PC-9 (cell line): Measurements from ENCODE around the gene BCR. TPM values are rescaled to one million over a fixed set of nuclear protein-coding genes. Genes with fewer than 3 reads are reported as not detected.

Experiments used
- BruUV-seq: library from RNA; stranded (reverse); fragments of 400-500 nt; replicated peaks from 2 replicates; lab custom pipeline; 2021; lab: Mats Ljungman, UMichigan
- CTCF ChIA-PET: fragments of 300-600 bp; sonication (Branson Sonifier 250); formaldehyde crosslinking; loops from one replicate; lab custom pipeline; 2022; ENCODE audit warnings: antibody characterized with exemption; lab: Charles Lee
- POLR2A ChIA-PET: fragments of 300-600 bp; sonication (Branson Sonifier 250); formaldehyde crosslinking; loops from one replicate; lab custom pipeline; 2022; ENCODE audit warnings: antibody characterized with exemption; ENCODE audit not compliant: unreplicated experiment; lab: Charles Lee
- DNase-seq, 2 experiments: peaks; one replicate each; pipeline versions ENCODE4 v3.0.0 to v3.0.0-alpha.2; 2015 to 2022; ENCODE audit warnings: mixed read lengths in 1 of 2
- H2AFZ ChIP-seq: fragments of 200-600 bp; sonication (generic); 2 replicates; pipeline ENCODE4 v1.8.1; 2017; ENCODE audit warnings: antibody characterized with exemption
- H3F3A ChIP-seq: fragments of 200-600 bp; sonication (generic); 2 replicates; pipeline ENCODE4 v1.8.1; 2017; ENCODE audit warnings: antibody characterized with exemption, mild to moderate bottlenecking, low read depth; ENCODE audit not compliant: insufficient read depth
- H3K27ac ChIP-seq: fragments of 200-600 bp; sonication (generic); 2 replicates; pipeline ENCODE4 v1.6.1; 2016; ENCODE audit warnings: mixed run types
- H3K27me3 ChIP-seq: fragments of 200-600 bp; sonication (generic); 2 replicates; pipeline ENCODE4 v1.6.1; 2016; ENCODE audit warnings: low read depth, mixed run types; ENCODE audit not compliant: insufficient read depth
- H3K36me3 ChIP-seq: fragments of 200-600 bp; sonication (generic); 2 replicates; pipeline ENCODE4 v1.6.1; 2016; ENCODE audit warnings: low read depth, mixed run types
- H3K4me1 ChIP-seq: fragments of 200-600 bp; sonication (generic); replicated peaks from 2 replicates; pipeline ENCODE4 v1.6.1; 2016; ENCODE audit warnings: mixed run types; ENCODE audit not compliant: insufficient read depth
- H3K4me2 ChIP-seq: fragments of 200-600 bp; sonication (generic); 2 replicates; pipeline ENCODE4 v1.6.1; 2017; ENCODE audit warnings: mixed run types
- H3K4me3 ChIP-seq: fragments of 200-600 bp; sonication (generic); 2 replicates; pipeline ENCODE4 v1.6.1; 2016; ENCODE audit warnings: mixed run types
- H3K79me2 ChIP-seq: fragments of 200-600 bp; sonication (generic); 2 replicates; pipeline ENCODE4 v1.6.1; 2017; ENCODE audit warnings: low read depth, mixed run types
- H3K9me2 ChIP-seq: fragments of 200-600 bp; sonication (generic); 2 replicates; pipeline ENCODE4 v1.8.1; 2017; ENCODE audit warnings: mild to moderate bottlenecking; ENCODE audit not compliant: insufficient read depth
- H3K9me3 ChIP-seq: fragments of 200-600 bp; sonication (generic); 2 replicates; pipeline ENCODE4 v1.8.1; 2016; ENCODE audit warnings: low read depth; ENCODE audit not compliant: insufficient read depth
- H4K20me1 ChIP-seq: fragments of 200-600 bp; sonication (generic); 2 replicates; pipeline ENCODE4 v1.8.1; 2017; ENCODE audit not compliant: insufficient read depth
- EZH2 ChIP-seq: fragments of 200-600 bp; sonication (generic); IDR thresholded peaks from 2 replicates; pipeline ENCODE4 v1.8.0; 2017; ENCODE audit warnings: antibody characterized with exemption, low read depth
- intact Hi-C: fragments of 100-400 bp; cut with micrococcal nuclease; formaldehyde crosslinking; loops from one replicate; pipeline ENCODE4 v1.10.0; 2022; ENCODE audit not compliant: unreplicated experiment
- total RNA-seq: library from RNA; stranded (reverse); gene quantifications from 2 replicates; pipeline ENCODE4 v1.2.3, GENCODE V29; 2021
- TF ChIP-seq, protein P1 (sequence below): fragments of 200-600 bp; sonication (generic); conservative IDR thresholded peaks from 2 replicates; pipeline ENCODE4 v1.6.1; 2017; ENCODE audit warnings: mixed run types, antibody characterized with exemption, mild to moderate bottlenecking, moderate library complexity

Gene BCR
- total RNA-seq, 1 experiment from 2014 or later, result 47.8 TPM

DNA sequence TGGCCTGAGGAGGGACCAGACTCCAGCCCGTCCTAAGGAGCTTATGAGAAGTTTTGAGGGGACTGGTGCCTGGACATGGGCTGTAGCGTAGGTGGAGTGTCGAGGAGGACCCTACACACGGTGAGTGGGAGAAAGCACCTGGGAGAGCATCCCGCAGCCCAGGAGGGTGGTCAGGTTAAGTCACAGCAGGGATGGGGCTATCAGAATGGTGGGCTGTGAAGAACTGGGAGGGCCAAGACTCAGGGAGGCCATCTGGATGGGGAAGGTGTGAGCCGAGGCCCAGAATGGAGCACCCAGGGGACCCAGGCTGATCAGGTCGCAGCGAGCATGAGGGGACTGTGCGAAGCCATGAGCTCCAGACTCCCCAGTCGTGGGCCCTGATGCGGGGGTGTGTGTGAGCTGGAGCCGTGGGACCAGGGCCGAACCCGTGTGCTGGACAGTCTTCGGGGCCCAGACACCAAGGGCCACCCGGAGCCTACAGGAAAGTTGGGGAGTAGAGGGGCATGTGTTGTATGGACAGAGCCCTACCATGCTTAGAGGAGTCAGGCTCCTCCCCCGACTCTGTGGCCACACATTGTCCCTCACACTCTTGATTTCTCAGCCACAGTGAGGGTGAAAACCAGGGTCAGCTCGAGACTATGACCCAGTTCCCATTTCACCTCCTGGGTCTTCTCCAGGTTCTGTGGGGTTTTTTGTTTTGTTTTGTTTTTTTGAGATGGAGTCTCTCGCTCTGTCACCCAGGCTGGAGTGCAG is 54.3 kb downstream of the BCR start:
- Histone ChIP-seq H3K9me3 (no peaks in the 10 kb centered on the region), H3K4me3 (no peak overlapping the region), H3K36me3 (no peaks in the 10 kb centered on the region), H2AFZ (no peak overlapping the region), H3K9me2 (no peaks in the 10 kb centered on the region), H3K79me2 (peaks cover 93% of the 10 kb centered on the region), H4K20me1 (peaks cover 11% of the 10 kb centered on the region; the same call in 1 of the 2 replicates), H3K27ac (no peak overlapping the region), H3K4me1 (no peaks in the 10 kb centered on the region), H3K4me2 (no peak overlapping the region), H3F3A (no peaks in the 10 kb centered on the region), H3K27me3 (no peaks in the 10 kb centered on the region)
- no peak for DNase-seq
- ChIA-PET POLR2A (no interaction called here), CTCF (no interaction called here)
- no TSS peak for BruUV-seq
- intact Hi-C loops, result no loop called here
- no peak for TF ChIP-seq EZH2
- TF ChIP-seq, protein P1, sequence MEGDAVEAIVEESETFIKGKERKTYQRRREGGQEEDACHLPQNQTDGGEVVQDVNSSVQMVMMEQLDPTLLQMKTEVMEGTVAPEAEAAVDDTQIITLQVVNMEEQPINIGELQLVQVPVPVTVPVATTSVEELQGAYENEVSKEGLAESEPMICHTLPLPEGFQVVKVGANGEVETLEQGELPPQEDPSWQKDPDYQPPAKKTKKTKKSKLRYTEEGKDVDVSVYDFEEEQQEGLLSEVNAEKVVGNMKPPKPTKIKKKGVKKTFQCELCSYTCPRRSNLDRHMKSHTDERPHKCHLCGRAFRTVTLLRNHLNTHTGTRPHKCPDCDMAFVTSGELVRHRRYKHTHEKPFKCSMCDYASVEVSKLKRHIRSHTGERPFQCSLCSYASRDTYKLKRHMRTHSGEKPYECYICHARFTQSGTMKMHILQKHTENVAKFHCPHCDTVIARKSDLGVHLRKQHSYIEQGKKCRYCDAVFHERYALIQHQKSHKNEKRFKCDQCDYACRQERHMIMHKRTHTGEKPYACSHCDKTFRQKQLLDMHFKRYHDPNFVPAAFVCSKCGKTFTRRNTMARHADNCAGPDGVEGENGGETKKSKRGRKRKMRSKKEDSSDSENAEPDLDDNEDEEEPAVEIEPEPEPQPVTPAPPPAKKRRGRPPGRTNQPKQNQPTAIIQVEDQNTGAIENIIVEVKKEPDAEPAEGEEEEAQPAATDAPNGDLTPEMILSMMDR, result no peak

DNA sequence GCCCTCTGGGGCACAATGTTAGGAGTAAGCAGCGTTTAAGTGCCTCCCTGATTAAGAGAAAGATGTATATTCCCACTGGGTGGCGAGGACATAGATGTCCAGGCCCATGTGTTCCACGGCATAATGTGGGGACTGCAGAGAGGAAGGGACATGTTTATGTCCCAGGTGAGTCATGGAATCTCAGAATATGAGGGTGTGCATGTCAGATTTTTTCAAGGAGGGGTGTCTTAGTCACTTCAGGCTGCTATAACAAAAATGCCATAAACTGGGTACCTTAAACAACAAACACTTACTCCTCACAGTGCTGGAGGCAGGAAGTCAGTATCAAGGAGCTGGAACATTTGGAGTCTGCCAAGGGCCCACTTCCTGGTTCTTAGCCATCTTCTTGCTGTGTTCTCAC is 55.1 kb downstream of the BCR start:
- no peak overlapping the region for H3K27ac ChIP-seq

DNA sequence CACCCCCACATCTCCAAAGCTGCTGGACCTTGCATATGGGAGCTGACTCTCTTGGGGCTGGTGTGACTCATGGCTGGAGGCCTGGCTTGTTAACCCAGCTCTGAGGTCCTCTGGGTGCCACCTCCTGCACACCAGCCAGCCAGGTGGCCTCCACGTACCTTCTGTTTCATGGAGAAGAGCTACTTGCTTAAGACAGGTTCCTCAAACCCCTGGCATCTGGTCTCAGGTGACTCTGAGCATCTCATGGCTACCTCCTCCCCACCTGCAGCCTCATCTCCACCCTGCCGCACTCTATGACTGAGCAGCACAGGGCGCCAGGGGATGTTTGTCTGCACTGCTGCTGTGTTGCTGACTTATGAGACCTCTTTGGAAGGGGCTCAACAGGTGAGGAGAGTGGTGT is 55.7 kb downstream of the BCR start:
- H3K4me1 ChIP-seq, result no peaks in the 10 kb centered on the region

More for the DNA sequence above, 55.1 kb downstream of the BCR start:
- Histone ChIP-seq H3K4me3 (no peak overlapping the region), H3K36me3 (no peaks in the 10 kb centered on the region), H3K4me2 (no peak overlapping the region), H3K27me3 (no peaks in the 10 kb centered on the region), H3K79me2 (peaks cover 91% of the 10 kb centered on the region), H3K4me1 (no peaks in the 10 kb centered on the region), H3K9me3 (no peaks in the 10 kb centered on the region), H3F3A (no peaks in the 10 kb centered on the region), H4K20me1 (peaks cover 11% of the 10 kb centered on the region; the same call in 1 of the 2 replicates), H2AFZ (no peak overlapping the region), H3K9me2 (no peaks in the 10 kb centered on the region)
- POLR2A ChIA-PET, result no interaction called here
- no TSS peak for BruUV-seq
- intact Hi-C loops, result no loop called here
- CTCF ChIA-PET, result no interaction called here
- no peak for DNase-seq
- no peak for TF ChIP-seq EZH2
- TF ChIP-seq, protein P1, result no peak

More for the DNA sequence above, 55.7 kb downstream of the BCR start:
- Histone ChIP-seq H3K79me2 (peaks cover 91% of the 10 kb centered on the region), H3F3A (no peaks in the 10 kb centered on the region), H3K36me3 (no peaks in the 10 kb centered on the region), H3K9me3 (no peaks in the 10 kb centered on the region), H3K4me2 (no peak overlapping the region), H3K27ac (no peak overlapping the region), H2AFZ (no peak overlapping the region), H3K27me3 (no peaks in the 10 kb centered on the region), H3K4me3 (no peak overlapping the region), H3K9me2 (no peaks in the 10 kb centered on the region), H4K20me1 (peaks cover 11% of the 10 kb centered on the region; the same call in 1 of the 2 replicates)
- no TSS peak for BruUV-seq
- TF ChIP-seq EZH2, result no peak
- TF ChIP-seq, protein P1, result no peak
- no peak for DNase-seq
- intact Hi-C loops, result no loop called here
- POLR2A ChIA-PET, result no interaction called here
- CTCF ChIA-PET, result no interaction called here
